Thymus (tissue), 11 donors: ENCODE results near the gene HEXD. TPM values are rescaled to one million over a fixed set of nuclear protein-coding genes. Genes with fewer than 3 reads are reported as not detected.

Source experiments
- DNase-seq, 9 donors: peaks; one replicate each; pipeline ENCODE4 v3.0.0-alpha.2; 2013; ENCODE audit warnings: low spot score in 9 of 9, low read depth in 6 of 9, missing footprints in 1 of 9
- H3K27ac ChIP-seq, 2 donors: one replicate each; pipeline ENCODE4 v1.5.1; 2013; ENCODE audit warnings: control low read depth in 1 of 2, low read depth in 1 of 2, low read length in 1 of 2, mild to moderate bottlenecking in 1 of 2, moderate library complexity in 1 of 2
- H3K27me3 ChIP-seq, 2 donors: one replicate each; pipeline ENCODE4 v1.5.1; 2013; ENCODE audit warnings: low read length in 1 of 2; ENCODE audit not compliant: control insufficient read depth in 2 of 2, insufficient read depth in 1 of 2
- H3K36me3 ChIP-seq, 2 donors: one replicate each; pipeline ENCODE4 v1.5.1; 2013; ENCODE audit warnings: low read length in 1 of 2, mild to moderate bottlenecking in 1 of 2, moderate library complexity in 1 of 2; ENCODE audit not compliant: control insufficient read depth in 2 of 2, insufficient read depth in 2 of 2
- H3K4me1 ChIP-seq, 2 donors: one replicate each; pipeline ENCODE4 v1.5.1; 2013; ENCODE audit warnings: low read length in 2 of 2; ENCODE audit not compliant: control insufficient read depth in 2 of 2, insufficient read depth in 2 of 2
- H3K4me3 ChIP-seq, 2 donors: one replicate each; pipeline ENCODE4 v1.5.1; 2013; ENCODE audit warnings: low read length in 2 of 2, control low read depth in 1 of 2, mild to moderate bottlenecking in 1 of 2
- H3K9me3 ChIP-seq, 2 donors: one replicate each; pipeline ENCODE4 v1.5.1; 2013; ENCODE audit warnings: low read length in 1 of 2, mild to moderate bottlenecking in 1 of 2; ENCODE audit not compliant: control insufficient read depth in 2 of 2, insufficient read depth in 1 of 2
- WGBS: extraction: QIAGEN DNeasy Blood & Tissue Kit; methylation state at CpG from one replicate; pipeline ENCODE4 v1.1.7; 2013; 5-methylcytosine and 5-hydroxymethylcytosine counted together
- polyA plus RNA-seq: library from polyadenylated mRNA; stranded (reverse); fragments of 200-250 nt; gene quantifications from one replicate; pipeline ENCODE4 v1.2.3, GENCODE V29; 2013
- total RNA-seq: library from RNA; stranded (reverse); fragments of 120-200 nt; gene quantifications from one replicate; pipeline ENCODE4 v1.2.4, GENCODE V29; 2013
- donor health status: healthy.

HEXD gene
- total and polyA plus RNA-seq, 2 donors, result 15.9 to 186 TPM

GRCh38 chr17:82464567-82464929, 46.4 kb downstream of the HEXD start:
- Histone ChIP-seq H3K4me3 (no peak overlapping the region), H3K36me3 (peaks cover 87 to 95% of the 10 kb centered on the region in 2 donors), H3K9me3 (no peaks in the 10 kb centered on the region), H3K4me1 (peaks cover under 1 to 7% of the 10 kb centered on the region in 2 donors), H3K27me3 (no peaks in the 10 kb centered on the region), H3K27ac (no peak overlapping the region)
- no peak for DNase-seq
- WGBS, result 98% methylated on average over 11 of the region's 11 CpGs

DNA sequence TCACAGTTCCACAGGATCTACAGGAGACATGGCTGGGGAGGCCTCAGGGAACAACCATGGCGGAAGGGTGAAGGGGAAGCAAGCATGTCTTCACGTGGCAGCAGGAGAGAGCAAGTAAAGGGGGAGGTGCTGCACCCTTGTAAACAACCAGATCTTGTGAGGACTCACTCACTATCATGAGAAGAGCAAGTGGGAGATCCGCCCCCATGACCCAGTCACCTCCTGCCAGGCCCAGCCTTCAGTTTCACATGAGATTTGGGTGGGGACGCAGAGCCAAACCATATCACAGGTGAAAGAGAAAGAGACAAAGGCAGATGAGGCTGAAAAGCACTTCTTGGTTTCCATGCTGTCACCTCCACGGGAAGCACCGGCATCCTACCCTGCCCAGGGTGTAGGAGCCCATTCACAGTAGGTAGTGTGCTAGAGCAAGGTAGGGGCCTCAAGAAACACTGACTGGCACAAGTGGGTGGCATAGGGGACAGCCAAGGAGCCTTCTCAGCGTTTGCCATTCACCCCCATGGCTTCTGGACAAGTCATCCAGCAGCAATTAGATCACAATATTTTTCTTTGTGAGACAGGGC, 47.0 kb downstream of the HEXD start:
- H3K4me1 ChIP-seq, result peaks cover 0 to 3% of the 10 kb centered on the region in 2 donors
- no peaks in the 10 kb centered on the region for H3K9me3 ChIP-seq
- 97% methylated on average over 7 of the region's 7 CpGs for WGBS
- H3K27me3 ChIP-seq, result no peaks in the 10 kb centered on the region
- H3K27ac ChIP-seq, result no peak overlapping the region
- no peak overlapping the region for H3K4me3 ChIP-seq
- H3K36me3 ChIP-seq, result peaks cover 90 to 97% of the 10 kb centered on the region in 2 donors
- DNase-seq, result no peak

DNA sequence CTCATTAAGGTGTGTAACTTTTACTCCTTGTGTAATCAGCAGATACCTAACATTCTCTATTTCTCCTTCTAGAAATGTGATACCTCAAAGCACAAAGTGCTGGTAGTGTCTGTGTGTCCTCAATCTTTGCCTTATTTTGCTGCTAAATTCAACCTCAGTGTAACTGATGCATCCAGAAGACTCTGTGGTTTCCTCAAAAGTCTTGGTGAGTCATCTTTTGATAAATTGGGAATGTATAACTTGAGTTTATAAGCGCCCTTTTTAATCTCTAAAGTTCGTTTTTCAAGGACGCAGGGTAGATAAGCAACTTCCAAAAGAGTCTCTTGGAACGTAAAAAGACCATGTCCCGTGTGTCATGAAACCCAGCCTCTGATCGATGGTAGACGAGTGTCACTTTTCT, 50.5 kb downstream of the HEXD start:
- no peak overlapping the region for H3K4me3 ChIP-seq
- no peak for DNase-seq
- no peaks in the 10 kb centered on the region for H3K27me3 ChIP-seq
- peaks cover 75 to 85% of the 10 kb centered on the region in 2 donors for H3K36me3 ChIP-seq
- no peaks in the 10 kb centered on the region for H3K9me3 ChIP-seq
- no peaks in the 10 kb centered on the region for H3K4me1 ChIP-seq
- WGBS, result 97% methylated on average over 7 of the region's 7 CpGs
- no peak overlapping the region for H3K27ac ChIP-seq

DNA sequence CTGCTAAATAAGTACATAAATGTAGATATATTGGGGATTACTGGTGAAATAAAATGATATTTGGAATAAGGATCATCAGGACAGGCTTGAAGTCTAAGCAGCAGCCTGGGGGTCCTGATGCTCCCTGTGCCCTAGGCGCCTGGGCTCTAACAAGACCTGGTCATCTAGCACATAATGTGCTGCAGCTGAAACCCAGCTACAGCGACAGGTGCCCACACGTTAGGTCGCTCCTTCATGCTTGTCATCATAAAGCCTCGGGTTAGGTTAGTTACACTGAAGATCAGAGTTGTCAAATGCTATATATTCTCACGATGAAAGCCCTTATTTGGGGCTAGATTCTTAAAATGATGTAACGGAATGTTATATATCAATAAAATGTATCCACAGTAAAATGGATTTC, 51.9 kb downstream of the HEXD start:
- H3K4me3 ChIP-seq, result no peak overlapping the region
- 98% methylated on average over 7 of the region's 7 CpGs for WGBS
- H3K9me3 ChIP-seq, result no peaks in the 10 kb centered on the region
- H3K27ac ChIP-seq, result no peak overlapping the region
- H3K4me1 ChIP-seq, result no peaks in the 10 kb centered on the region
- H3K36me3 ChIP-seq, result peaks cover 73 to 85% of the 10 kb centered on the region in 2 donors
- no peaks in the 10 kb centered on the region for H3K27me3 ChIP-seq
- DNase-seq, result no peak

DNA sequence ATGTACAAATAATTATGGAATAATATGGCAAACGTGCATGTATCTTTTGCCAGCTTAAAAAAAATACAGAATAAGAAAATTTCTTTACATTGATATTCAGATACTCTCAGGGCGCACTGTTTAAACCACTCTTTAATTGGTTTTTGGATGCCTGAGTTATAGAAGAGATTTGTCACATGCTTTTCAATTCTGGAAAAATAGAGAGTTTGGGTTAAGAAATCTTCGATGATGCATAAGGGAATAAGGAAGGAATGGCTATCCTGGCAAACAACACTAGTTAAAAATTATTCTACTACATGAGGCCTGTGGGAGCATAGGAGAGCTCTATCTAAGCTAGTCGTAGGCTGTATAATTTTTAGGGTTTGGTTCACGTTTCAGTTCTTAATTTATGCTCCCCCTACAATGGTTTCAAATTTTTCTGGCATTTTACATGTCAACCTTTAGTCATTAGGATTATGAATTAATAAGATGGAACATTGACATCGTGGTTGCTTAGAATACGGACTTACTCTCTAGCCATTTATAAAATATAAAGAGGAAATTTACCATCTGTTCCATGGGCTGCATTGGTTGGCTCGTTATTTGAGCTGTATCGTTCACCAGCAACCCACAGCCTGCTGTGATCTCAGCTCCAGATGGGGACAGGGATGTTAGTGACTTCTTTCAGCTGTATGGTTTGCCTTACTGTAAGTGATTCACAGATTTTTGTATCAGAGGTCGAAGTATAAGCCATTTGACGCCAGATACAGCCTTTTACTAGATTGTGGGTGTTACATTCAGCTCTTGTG, 56.3 kb downstream of the HEXD start:
- Histone ChIP-seq H3K9me3 (no peaks in the 10 kb centered on the region), H3K4me3 (no peak overlapping the region), H3K4me1 (peaks cover 0 to 12% of the 10 kb centered on the region in 2 donors), H3K27ac (no peak overlapping the region), H3K27me3 (no peaks in the 10 kb centered on the region), H3K36me3 (peaks cover 79 to 80% of the 10 kb centered on the region in 2 donors)
- no peak for DNase-seq
- 97% methylated on average over 11 of the region's 11 CpGs for WGBS

DNA sequence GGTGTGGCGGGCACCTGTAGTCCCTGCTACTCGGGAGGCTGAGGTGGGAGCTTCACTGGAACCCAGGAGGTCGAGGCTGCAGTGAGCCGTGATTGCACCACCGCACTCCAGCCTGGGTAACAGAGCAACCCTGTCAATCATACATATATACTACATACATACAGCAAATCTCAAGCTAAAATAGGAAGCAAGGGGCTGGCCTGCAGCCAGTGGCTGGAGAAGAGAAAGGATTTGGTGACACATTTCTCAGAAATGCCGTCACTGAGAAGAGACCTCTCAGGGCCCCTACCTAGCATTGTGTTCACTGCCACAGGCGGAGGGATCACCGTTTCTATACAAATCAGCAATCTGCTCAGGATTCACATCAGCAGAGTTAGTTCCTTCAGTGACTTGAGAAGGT, 57.3 kb downstream of the HEXD start:
- Histone ChIP-seq H3K27ac (no peak overlapping the region), H3K27me3 (no peaks in the 10 kb centered on the region), H3K4me1 (peaks cover 0 to 12% of the 10 kb centered on the region in 2 donors), H3K9me3 (no peaks in the 10 kb centered on the region), H3K4me3 (no peak overlapping the region), H3K36me3 (peaks cover 81% of the 10 kb centered on the region in 2 donors)
- WGBS, result 94% methylated on average over 8 of the region's 8 CpGs
- DNase-seq, result no peak

- Histone ChIP-seq H3K9me3 (no peaks in the 10 kb centered on the region), H3K36me3 (peaks cover 89 to 92% of the 10 kb centered on the region in 2 donors), H3K27ac (no peak overlapping the region), H3K4me1 (peaks cover 0 to 12% of the 10 kb centered on the region in 2 donors), H3K4me3 (no peak overlapping the region), H3K27me3 (no peaks in the 10 kb centered on the region)
- no peak for DNase-seq
- WGBS, result 59% methylated on average over 8 of the region's 8 CpGs
These were observed 59.8 kb downstream of the HEXD start for GRCh38 chr17:82477934-82478333.

GRCh38 chr17:82479602-82480001, 61.5 kb downstream of the HEXD start:
- no peaks in the 10 kb centered on the region for H3K27me3 ChIP-seq
- WGBS, result 94% methylated on average over 5 of the region's 5 CpGs
- no peaks in the 10 kb centered on the region for H3K9me3 ChIP-seq
- H3K4me1 ChIP-seq, result peaks cover 0 to 12% of the 10 kb centered on the region in 2 donors
- no peak overlapping the region for H3K4me3 ChIP-seq
- DNase-seq, result no peak
- H3K36me3 ChIP-seq, result peaks cover 93 to 97% of the 10 kb centered on the region in 2 donors
- no peak overlapping the region for H3K27ac ChIP-seq

DNA sequence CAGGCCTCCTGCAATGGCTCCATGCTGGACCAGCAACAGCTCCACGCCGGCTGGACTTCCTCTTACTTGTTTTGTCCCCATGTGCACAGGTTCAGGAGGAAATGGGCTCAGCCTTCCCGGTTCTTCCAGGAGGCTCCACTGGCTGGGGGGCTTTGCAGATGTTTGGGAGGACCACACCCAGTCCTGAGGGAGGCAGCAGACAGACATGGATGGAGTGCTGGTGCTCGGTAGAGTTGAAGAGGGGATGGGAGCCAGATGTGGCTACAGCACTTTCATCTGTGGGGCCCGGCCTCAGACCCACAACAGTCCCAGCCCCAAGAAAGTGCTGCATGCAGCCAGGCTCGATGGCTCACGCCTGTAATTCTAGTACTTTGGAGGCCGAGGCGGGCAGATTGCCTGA, 62.2 kb downstream of the HEXD start:
- H3K4me1 ChIP-seq, result peaks cover 0 to 12% of the 10 kb centered on the region in 2 donors
- no peak overlapping the region for H3K27ac ChIP-seq
- peaks cover 92 to 96% of the 10 kb centered on the region in 2 donors for H3K36me3 ChIP-seq
- no peak overlapping the region for H3K4me3 ChIP-seq
- no peaks in the 10 kb centered on the region for H3K27me3 ChIP-seq
- 90% methylated on average over 9 of the region's 9 CpGs for WGBS
- DNase-seq, result no peak
- no peaks in the 10 kb centered on the region for H3K9me3 ChIP-seq
